Fibroblast of pulmonary artery (primary cell): ENCODE data around the gene AP1G1.

Experiments
- DNase-seq: peaks from one replicate; pipeline ENCODE4 v3.0.0-alpha.2; 2010; ENCODE audit warnings: low read depth
- H3K4me3 ChIP-seq: replicated peaks from 2 replicates; pipeline ENCODE4 v1.5.1; 2011; ENCODE audit warnings: low read depth, mild to moderate bottlenecking, control low read depth, low read length, moderate library complexity
- CTCF ChIP-seq: IDR thresholded peaks from 2 replicates; pipeline ENCODE4 v1.5.1; 2011; ENCODE audit warnings: mild to moderate bottlenecking, control low read depth, low read length, inconsistent platforms; ENCODE audit errors: missing control alignments

Gene AP1G1

GRCh38 chr16:71775949-71776348 lies 32.7 kb downstream of the AP1G1 start:
- no peak overlapping the region for H3K4me3 ChIP-seq
- DNase-seq, result no peak
- TF ChIP-seq CTCF, result no peak

GRCh38 chr16:71771571-71771970 lies 37.1 kb downstream of the AP1G1 start:
- no peak for DNase-seq
- TF ChIP-seq CTCF, result no peak
- H3K4me3 ChIP-seq, result no peak overlapping the region

GRCh38 chr16:71769222-71769621 lies 39.4 kb downstream of the AP1G1 start:
- no peak for DNase-seq
- no peak for TF ChIP-seq CTCF
- no peak overlapping the region for H3K4me3 ChIP-seq

- TF ChIP-seq CTCF, result no peak
- no peak overlapping the region for H3K4me3 ChIP-seq
These were observed 41.4 kb downstream of the AP1G1 start for GRCh38 chr16:71767060-71767900.

GRCh38 chr16:71762186-71762585 lies 46.4 kb downstream of the AP1G1 start:
- DNase-seq, result peak; percentile 70

More at GRCh38 chr16:71767060-71767900, 41.4 kb downstream of the AP1G1 start:
- DNase-seq, result no peak

GRCh38 chr16:71761097-71761496 lies 47.5 kb downstream of the AP1G1 start:
- no peak for DNase-seq
- TF ChIP-seq CTCF, result no peak
- no peak overlapping the region for H3K4me3 ChIP-seq

More at GRCh38 chr16:71762186-71762585, 46.4 kb downstream of the AP1G1 start:
- TF ChIP-seq CTCF, result no peak
- no peak overlapping the region for H3K4me3 ChIP-seq
